Fibroblast of lung (primary cell): ENCODE data around the gene KCTD18.

Source experiments
- CTCF ChIP-seq, 2 donors: IDR thresholded peaks in 1 of 2; conservative IDR thresholded peaks in 1 of 2; 1 replicate in 1 of 2; 2 replicates in 1 of 2; pipeline ENCODE4 v1.5.1; 2011 to 2012; ENCODE audit warnings: low read length in 2 of 2, control low read depth in 1 of 2, inconsistent platforms in 1 of 2, low read depth in 1 of 2, mild to moderate bottlenecking in 1 of 2
- EZH2 ChIP-seq: IDR thresholded peaks from 2 replicates; pipeline ENCODE4 v1.5.1; 2012; ENCODE audit warnings: low read length, control low read depth, mild to moderate bottlenecking; ENCODE audit errors: missing control alignments

GRCh38 chr2:200538139-200538538 is 28.3 kb upstream of the KCTD18 start:
- TF ChIP-seq CTCF (conservative IDR thresholded peaks at IDR 0.05 in 1 of 2, IDR thresholded peaks at IDR 0.05 in 1 of 2; ENCODE audit: low read depth in 1 of 2, low read length in 2 of 2) (no peak), EZH2 (no peak)
